ENCODE measurements around the gene NIPAL4.
A peak's percentile ranks its signal among the peaks of the same experiment; 100 is the strongest.

The NIPAL4 gene

GRCh38 chr5:157451806-157452205 lies 8.2 kb upstream of the NIPAL4 start:
- Mint-ChIP-seq H3K9me3 (no peaks in the 10 kb centered on the region), H3K27ac (no peak overlapping the region), H3K4me3 (no peak overlapping the region), H3K27me3 (peaks cover 34% of the 10 kb centered on the region), H3K4me1 (peaks cover 6% of the 10 kb centered on the region), H3K36me3 (no peaks in the 10 kb centered on the region)
- DNase-seq: no peak
- CTCF ChIA-PET: no interaction called here

DNA sequence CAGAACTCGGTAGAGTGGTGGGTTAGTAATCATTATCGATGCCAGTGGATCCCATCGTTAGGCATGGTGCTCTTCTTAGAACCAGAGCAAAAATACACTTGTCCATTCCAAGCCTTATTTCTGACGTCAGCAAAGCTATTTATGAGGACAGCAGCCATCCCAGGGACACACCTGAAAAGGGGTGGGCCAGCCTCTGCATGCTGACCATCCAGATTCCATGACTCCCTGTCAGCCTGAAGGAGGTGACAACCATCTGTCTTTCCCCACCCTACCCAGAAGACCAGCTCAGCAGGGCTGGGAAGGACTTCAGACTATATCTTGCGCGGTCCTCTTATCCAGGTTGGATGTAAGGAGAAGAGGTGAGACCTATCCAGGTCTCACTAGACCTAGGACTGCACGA lies 5.7 kb upstream of the NIPAL4 start:
- Mint-ChIP-seq H3K9me3 (no peaks in the 10 kb centered on the region), H3K27me3 (peaks cover 43% of the 10 kb centered on the region), H3K4me1 (peaks cover 6% of the 10 kb centered on the region), H3K36me3 (no peaks in the 10 kb centered on the region), H3K4me3 (no peak overlapping the region), H3K27ac (no peak overlapping the region)
- DNase-seq: no peak
- CTCF ChIA-PET: interaction anchor here (0.5 to 1.1 kb wide), 3 partner anchors 11 to 21 kb away, joined by 3 read pairs; no protein-coding TSS in a partner anchor

- Mint-ChIP-seq H3K9me3 (no peaks in the 10 kb centered on the region), H3K27me3 (peaks cover 51% of the 10 kb centered on the region), H3K36me3 (no peaks in the 10 kb centered on the region), H3K4me3 (no peak overlapping the region), H3K27ac (no peak overlapping the region), H3K4me1 (peaks cover 8% of the 10 kb centered on the region)
- CTCF ChIA-PET: interaction anchor here (1.4 kb wide), 1 partner anchor 17 kb away, joined by 3 read pairs; no protein-coding TSS in a partner anchor
- no peak for DNase-seq
Observed at GRCh38 chr5:157455057-157455456, 5.0 kb upstream of the NIPAL4 start.

- DNase-seq: no peak
- Mint-ChIP-seq H3K27me3 (peaks cover 61% of the 10 kb centered on the region), H3K36me3 (no peaks in the 10 kb centered on the region), H3K27ac (no peak overlapping the region), H3K4me1 (peaks cover 17% of the 10 kb centered on the region), H3K9me3 (no peaks in the 10 kb centered on the region), H3K4me3 (no peak overlapping the region)
- CTCF ChIA-PET: interaction anchor here (0.6 to 1.4 kb wide), 4 partner anchors 15 to 237 kb away, joined by 3 read pairs; no protein-coding TSS in a partner anchor
Observed at GRCh38 chr5:157456301-157456700, 3.7 kb upstream of the NIPAL4 start.

- Mint-ChIP-seq H3K4me1 (peaks cover 17% of the 10 kb centered on the region), H3K36me3 (no peaks in the 10 kb centered on the region), H3K27ac (no peak overlapping the region), H3K4me3 (no peak overlapping the region), H3K27me3 (peaks cover 59% of the 10 kb centered on the region), H3K9me3 (no peaks in the 10 kb centered on the region)
- no peak for DNase-seq
- CTCF ChIA-PET: interaction anchor here (0.9 to 1.1 kb wide), 2 partner anchors 12 to 14 kb away, joined by 3 to 4 read pairs; no protein-coding TSS in a partner anchor
Observed at GRCh38 chr5:157457391-157457790, 2.6 kb upstream of the NIPAL4 start.

DNA sequence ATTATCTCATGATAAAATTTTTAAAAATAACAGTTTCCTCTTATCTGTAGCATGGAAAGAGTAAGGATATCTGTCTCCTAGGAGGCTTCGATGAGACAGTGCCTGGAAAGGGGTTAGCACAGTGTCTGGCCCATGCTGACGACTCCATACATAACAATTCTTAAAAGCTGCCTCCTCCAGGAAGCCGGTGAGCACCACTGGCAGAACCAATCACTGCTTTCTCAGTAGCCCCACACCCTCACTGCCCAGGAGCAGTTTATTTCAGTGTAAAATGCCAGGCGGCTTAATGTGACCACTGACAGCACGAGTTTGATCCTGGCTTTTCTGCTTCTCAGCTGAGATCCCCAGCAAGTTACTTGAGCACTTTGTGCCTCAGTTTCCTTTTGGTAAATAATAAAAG lies 1.2 kb upstream of the NIPAL4 start:
- Mint-ChIP-seq H3K36me3 (no peaks in the 10 kb centered on the region), H3K4me3 (no peak overlapping the region), H3K27me3 (peaks cover 57% of the 10 kb centered on the region), H3K27ac (no peak overlapping the region), H3K9me3 (no peaks in the 10 kb centered on the region), H3K4me1 (peaks cover 19% of the 10 kb centered on the region)
- DNase-seq: no peak
- CTCF ChIA-PET: interaction anchor here (0.9 to 2.8 kb wide), 3 partner anchors 10 to 131 kb away, joined by 3 to 13 read pairs (median 4); no protein-coding TSS in a partner anchor

DNA sequence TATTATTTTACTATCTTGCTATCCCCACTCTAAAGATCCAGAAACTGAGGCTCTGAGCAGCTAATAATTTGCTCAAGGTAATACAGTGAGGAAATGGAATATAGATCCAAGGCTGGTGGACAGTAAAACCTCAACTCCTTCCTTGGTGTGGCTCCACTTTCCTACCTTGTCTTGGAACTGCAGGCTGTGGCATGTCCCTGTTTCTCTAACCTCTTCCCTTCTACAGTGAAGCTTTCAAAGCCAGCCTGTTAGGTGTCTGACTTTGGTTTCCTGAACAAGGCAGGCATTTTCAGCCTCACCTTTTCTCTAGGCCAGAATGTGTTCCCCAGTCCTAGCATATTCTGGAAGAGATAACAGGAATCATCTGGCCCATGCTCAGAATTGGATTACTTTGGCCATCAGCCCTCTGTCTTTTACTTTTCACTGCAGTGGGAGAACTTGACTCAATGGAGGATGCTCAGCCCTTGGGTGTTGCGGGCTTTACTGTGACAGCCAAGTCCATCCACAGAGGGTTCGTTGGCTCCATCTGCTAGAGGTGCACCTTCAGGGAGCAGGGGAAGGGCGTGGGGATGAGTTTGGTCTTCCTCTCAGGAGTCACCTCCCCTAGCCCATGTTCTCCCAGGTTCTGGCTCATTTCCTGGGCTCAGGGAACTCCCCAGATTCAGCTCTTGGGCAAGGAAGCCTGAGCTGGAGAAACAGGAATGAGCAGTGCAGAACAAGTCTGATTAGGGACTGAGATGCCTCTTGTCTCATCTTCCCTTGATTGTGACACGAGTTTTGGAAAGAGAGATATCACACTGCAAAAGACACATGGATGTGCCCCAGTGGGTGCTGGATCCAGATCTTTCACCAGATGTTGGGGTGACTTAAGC lies 1.1 kb downstream of the NIPAL4 start:
- Mint-ChIP-seq H3K9me3 (no peaks in the 10 kb centered on the region), H3K27ac (no peak overlapping the region), H3K27me3 (peaks cover 40% of the 10 kb centered on the region), H3K36me3 (no peaks in the 10 kb centered on the region), H3K4me3 (peak overlapping the region; percentile 60), H3K4me1 (peaks cover 28% of the 10 kb centered on the region)
- CTCF ChIA-PET: interaction anchor here (0.5 to 2.1 kb wide), 5 partner anchors 21 to 137 kb away, joined by 3 to 6 read pairs (median 3); no protein-coding TSS in a partner anchor
- DNase-seq: no peak

DNA sequence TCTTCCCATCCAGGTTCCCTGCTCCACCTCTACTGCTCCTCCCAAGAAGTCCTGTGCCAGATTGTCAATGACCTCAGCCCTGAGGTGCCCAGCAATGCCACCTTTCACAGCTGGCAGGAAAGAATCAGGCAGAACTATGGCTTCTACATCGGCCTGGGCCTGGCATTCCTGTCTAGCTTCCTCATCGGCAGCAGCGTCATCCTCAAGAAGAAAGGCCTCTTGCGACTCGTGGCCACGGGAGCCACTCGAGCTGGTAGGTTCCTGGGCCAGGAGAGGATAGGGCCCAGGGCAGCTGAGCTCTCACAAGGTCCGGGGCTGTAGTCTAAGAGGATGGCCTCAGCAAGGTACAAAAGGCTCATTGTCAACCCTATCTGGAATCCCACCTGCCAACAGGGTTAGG lies 3.1 kb downstream of the NIPAL4 start:
- Mint-ChIP-seq H3K4me1 (peaks cover 28% of the 10 kb centered on the region), H3K27ac (no peak overlapping the region), H3K4me3 (no peak overlapping the region), H3K27me3 (peaks cover 36% of the 10 kb centered on the region), H3K9me3 (no peaks in the 10 kb centered on the region), H3K36me3 (no peaks in the 10 kb centered on the region)
- CTCF ChIA-PET: interaction anchor here (0.9 to 1.1 kb wide), 2 partner anchors 9 to 280 kb away, joined by 3 to 4 read pairs; no protein-coding TSS in a partner anchor
- DNase-seq: no peak

GRCh38 chr5:157463621-157464518 lies 3.9 kb downstream of the NIPAL4 start:
- no peaks in the 10 kb centered on the region for H3K9me3 Mint-ChIP-seq
- H3K4me1 Mint-ChIP-seq: peaks cover 28% of the 10 kb centered on the region
- H3K27ac Mint-ChIP-seq: no peak overlapping the region
- no peak for DNase-seq
- H3K36me3 Mint-ChIP-seq: no peaks in the 10 kb centered on the region
- no peak overlapping the region for H3K4me3 Mint-ChIP-seq
- peaks cover 28% of the 10 kb centered on the region for H3K27me3 Mint-ChIP-seq
- CTCF ChIA-PET: interaction anchor here (0.9 to 1.1 kb wide), 2 partner anchors 8 to 279 kb away, joined by 3 to 4 read pairs; no protein-coding TSS in a partner anchor

DNA sequence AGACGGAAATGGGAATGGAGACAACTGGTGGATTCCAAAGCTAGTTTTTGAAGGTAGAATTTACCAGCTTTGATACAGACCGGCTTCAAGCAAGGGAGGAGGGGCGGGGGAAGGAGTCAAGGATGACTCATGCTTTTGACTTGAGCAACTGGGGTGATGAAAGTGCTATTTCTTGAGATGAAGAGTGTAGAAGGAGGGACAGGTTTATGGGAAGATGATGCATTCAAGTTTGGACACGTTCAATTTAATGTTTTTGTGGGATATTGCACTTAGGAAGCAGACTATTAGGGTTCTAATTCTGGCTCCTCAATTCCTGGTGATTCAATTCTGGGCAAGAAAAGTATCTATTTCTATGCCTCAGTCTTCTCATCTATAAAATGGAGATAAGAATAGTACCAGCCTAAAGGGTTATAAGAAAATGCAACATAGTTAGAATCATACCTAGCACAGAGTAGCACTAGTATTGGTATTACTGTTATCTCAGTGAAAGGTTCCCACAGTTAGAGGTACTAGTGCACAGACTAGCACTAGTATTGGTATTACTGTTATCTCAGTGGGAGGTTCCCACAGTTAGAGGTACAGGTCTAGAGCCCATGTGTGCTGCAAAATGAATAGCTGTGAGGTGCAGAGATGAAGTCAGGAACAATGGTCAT lies 4.6 kb downstream of the NIPAL4 start:
- Mint-ChIP-seq H3K27me3 (peaks cover 23% of the 10 kb centered on the region), H3K27ac (no peak overlapping the region), H3K4me1 (peaks cover 26% of the 10 kb centered on the region), H3K4me3 (no peak overlapping the region), H3K36me3 (no peaks in the 10 kb centered on the region), H3K9me3 (no peaks in the 10 kb centered on the region)
- DNase-seq: peak; percentile 70
- CTCF ChIA-PET: interaction anchor here (1.1 kb wide), 1 partner anchor 11 kb away, joined by 3 read pairs; no protein-coding TSS in a partner anchor

DNA sequence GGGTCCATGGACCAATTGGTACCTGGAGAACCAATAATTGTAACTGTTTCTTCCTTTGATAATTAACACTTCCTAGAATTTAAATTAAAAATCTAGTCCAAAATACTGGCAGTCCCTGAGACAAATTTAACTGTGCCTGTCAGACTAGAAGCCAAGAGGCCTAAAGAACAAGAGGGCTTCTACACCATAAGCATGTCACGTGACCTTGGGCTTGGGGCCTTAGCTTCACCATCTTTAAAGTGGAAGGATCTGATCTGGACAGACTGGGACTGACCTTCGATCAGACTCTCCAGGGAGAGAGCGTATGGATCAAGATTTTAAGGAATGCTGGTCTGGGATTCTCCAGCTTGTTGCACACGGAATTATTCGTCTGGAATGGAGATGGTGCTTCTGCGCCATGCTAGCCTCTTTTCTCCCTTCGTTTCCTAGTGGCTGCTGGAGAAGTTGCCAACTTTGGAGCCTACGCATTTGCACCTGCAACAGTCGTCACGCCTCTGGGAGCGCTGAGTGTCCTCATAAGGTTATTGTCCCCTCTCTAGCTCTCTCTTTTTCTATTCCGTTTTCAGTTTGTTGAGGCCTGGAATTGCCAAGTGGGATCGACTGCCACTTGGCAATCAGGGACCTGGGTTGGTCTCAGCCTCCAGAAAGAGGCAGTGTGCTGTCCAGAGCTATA lies 8.4 kb downstream of the NIPAL4 start:
- no peak overlapping the region for H3K27ac Mint-ChIP-seq

DNA sequence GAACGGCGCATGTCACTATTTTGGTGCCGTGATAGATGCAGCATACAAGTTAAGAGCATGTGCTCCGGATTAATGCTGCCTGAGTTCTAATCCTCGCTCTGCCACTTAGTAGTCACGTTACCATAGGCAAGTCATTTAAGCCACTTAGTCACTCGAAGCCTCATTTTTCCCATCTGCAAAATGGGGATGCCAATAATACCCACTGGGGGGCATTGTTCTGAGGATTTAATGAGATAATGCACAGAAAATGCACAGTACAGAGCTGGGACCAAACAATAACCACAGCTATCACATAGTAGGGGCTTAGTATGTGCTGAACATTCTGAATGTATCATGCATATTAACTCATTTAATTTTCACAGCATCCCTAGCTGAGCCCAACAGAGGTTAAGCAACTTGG lies 9.1 kb downstream of the NIPAL4 start:
- no peak overlapping the region for H3K4me3 Mint-ChIP-seq
- H3K27me3 Mint-ChIP-seq: no peaks in the 10 kb centered on the region
- peaks cover 12% of the 10 kb centered on the region for H3K4me1 Mint-ChIP-seq
- H3K9me3 Mint-ChIP-seq: no peaks in the 10 kb centered on the region
- H3K36me3 Mint-ChIP-seq: peaks cover 17% of the 10 kb centered on the region
- DNase-seq: no peak
- H3K27ac Mint-ChIP-seq: no peak overlapping the region
- CTCF ChIA-PET: interaction anchor here (0.7 to 3.7 kb wide), 10 partner anchors 9 to 274 kb away, joined by 3 to 30 read pairs (median 4); no protein-coding TSS in a partner anchor

More for the DNA sequence above, 8.4 kb downstream of the NIPAL4 start:
- no peaks in the 10 kb centered on the region for H3K27me3 Mint-ChIP-seq
- H3K4me1 Mint-ChIP-seq: peaks cover 17% of the 10 kb centered on the region
- CTCF ChIA-PET: interaction anchor here (0.7 to 2.0 kb wide), 7 partner anchors 8 to 249 kb away, joined by 3 to 5 read pairs (median 4); no protein-coding TSS in a partner anchor
- DNase-seq: no peak
- peaks cover 14% of the 10 kb centered on the region for H3K36me3 Mint-ChIP-seq
- no peak overlapping the region for H3K4me3 Mint-ChIP-seq
- no peaks in the 10 kb centered on the region for H3K9me3 Mint-ChIP-seq

GRCh38 chr5:157469687-157470086 lies 9.7 kb downstream of the NIPAL4 start:
- Mint-ChIP-seq H3K27ac (no peak overlapping the region), H3K9me3 (no peaks in the 10 kb centered on the region), H3K27me3 (no peaks in the 10 kb centered on the region), H3K4me3 (no peak overlapping the region), H3K4me1 (peaks cover 6% of the 10 kb centered on the region), H3K36me3 (peaks cover 18% of the 10 kb centered on the region)
- CTCF ChIA-PET: interaction anchor here (0.9 to 3.7 kb wide), 9 partner anchors 8 to 273 kb away, joined by 3 to 30 read pairs (median 4); no protein-coding TSS in a partner anchor
- no peak for DNase-seq
